Breast epithelium (tissue), 3 donors: ENCODE data around the gene HELZ2.

ENCODE experiments used
- CTCF ChIP-seq, 3 donors: fragments of 450-650 bp; IDR thresholded peaks; one replicate each; pipeline ENCODE4 v1.5.1; 2016 to 2017; ENCODE audit warnings: antibody characterized with exemption in 3 of 3, mild to moderate bottlenecking in 3 of 3, moderate library complexity in 3 of 3
- POLR2A ChIP-seq: fragments of 450-650 bp; IDR thresholded peaks from one replicate; pipeline ENCODE4 v1.6.1; 2016; ENCODE audit warnings: antibody characterized with exemption, mild to moderate bottlenecking, moderate library complexity

GRCh38 chr20:63538204-63539091, 35.6 kb downstream of the HELZ2 start:
- TF ChIP-seq CTCF (IDR thresholded peaks at IDR 0.05), result peak in 1 of 3 donors; percentile 8
- TF ChIP-seq POLR2A, result no peak
